Spinal cord (tissue), 10 donors: Measurements from ENCODE around the gene FOXD4L1. TPM values are rescaled to one million over a fixed set of nuclear protein-coding genes. Genes with fewer than 3 reads are reported as not detected.
"Not testable (repeated sequence)": the region's sequence is repeated elsewhere in the genome, so short reads cannot be mapped to it uniquely, and the experiment has no call there.

ENCODE experiments used
- DNase-seq, 6 donors: peaks; one replicate each; pipeline versions ENCODE4 v3.0.0 to v3.0.0-alpha.2; 2013 to 2015; ENCODE audit warnings: low spot score in 6 of 6, low read depth in 4 of 6
- H3K27ac ChIP-seq: one replicate; pipeline ENCODE4 v1.5.1; 2013; ENCODE audit warnings: low read depth, low read length, control low read depth
- H3K27me3 ChIP-seq: one replicate; pipeline ENCODE4 v1.6.1; 2013; ENCODE audit warnings: low read length; ENCODE audit not compliant: control insufficient read depth, insufficient read depth
- H3K36me3 ChIP-seq: one replicate; pipeline ENCODE4 v1.6.1; 2013; ENCODE audit warnings: low read length; ENCODE audit not compliant: control insufficient read depth, insufficient read depth
- H3K4me1 ChIP-seq: one replicate; pipeline ENCODE4 v1.6.1; 2013; ENCODE audit warnings: low read length; ENCODE audit not compliant: control insufficient read depth, insufficient read depth
- H3K4me3 ChIP-seq: one replicate; pipeline ENCODE4 v1.5.1; 2013; ENCODE audit warnings: low read depth, low read length, control low read depth
- H3K9me3 ChIP-seq: one replicate; pipeline ENCODE4 v1.6.1; 2013; ENCODE audit warnings: low read length; ENCODE audit not compliant: control insufficient read depth, insufficient read depth
- WGBS: methylation state at CpG from one replicate; pipeline ENCODE4 v1.1.5; 2013; ENCODE audit warnings: missing lambda C conversion rate; ENCODE audit not compliant: insufficient coverage; 5-methylcytosine and 5-hydroxymethylcytosine counted together
- long read RNA-seq, 4 donors: transcript quantifications; one replicate each; lab custom pipeline, GENCODE V29; 2026
- polyA plus RNA-seq, 2 donors: library from polyadenylated mRNA; unstranded; fragments of 120-200 nt; gene quantifications; one replicate each; pipeline ENCODE4 v1.2.1, GENCODE V29; 2013; ENCODE audit not compliant: insufficient read length in 2 of 2
- total RNA-seq, 2 donors: library from RNA; depleted of rRNA in 1 of 2; stranded (reverse); fragments of 120-200 nt in 1 of 2; fragments of >200 nt in 1 of 2; gene quantifications; one replicate each; pipeline versions ENCODE4 v1.2.3 to v1.2.4, GENCODE V29; 2013 to 2014
- donor health status: healthy.

The FOXD4L1 gene
- under 1 TPM; 0.10 to 0.17 TPM for total RNA-seq
- polyA plus RNA-seq = 1 to 10 TPM; 1.6 TPM
- long read RNA-seq, donor 1, partial matches to known transcripts = 0 of 1 reads
- long read RNA-seq, donor 1, other reads (novel, unspliced or antisense) = 0 of 1 reads
- long read RNA-seq, donor 2 = 0 reads
- long read RNA-seq, donor 3 = 0 reads
- long read RNA-seq, donor 4 = 0 reads

GRCh38 chr2:113498365-113498764 is at the start of gene FOXD4L1:
Gene FOXD4L1, plus strand, starts transcription at chr2:113498665. Its CDS starts 592 bp downstream, at chr2:113499257.
- Histone ChIP-seq H3K4me1 (peaks cover 17% of the 10 kb centered on the region), H3K27me3 (peaks cover 30% of the 10 kb centered on the region)
- not testable (repeated sequence) for H3K36me3 ChIP-seq, H3K27ac ChIP-seq, DNase-seq, H3K9me3 ChIP-seq, H3K4me3 ChIP-seq
- WGBS = no CpG with 5 or more reads among the region's 4 CpGs

DNA sequence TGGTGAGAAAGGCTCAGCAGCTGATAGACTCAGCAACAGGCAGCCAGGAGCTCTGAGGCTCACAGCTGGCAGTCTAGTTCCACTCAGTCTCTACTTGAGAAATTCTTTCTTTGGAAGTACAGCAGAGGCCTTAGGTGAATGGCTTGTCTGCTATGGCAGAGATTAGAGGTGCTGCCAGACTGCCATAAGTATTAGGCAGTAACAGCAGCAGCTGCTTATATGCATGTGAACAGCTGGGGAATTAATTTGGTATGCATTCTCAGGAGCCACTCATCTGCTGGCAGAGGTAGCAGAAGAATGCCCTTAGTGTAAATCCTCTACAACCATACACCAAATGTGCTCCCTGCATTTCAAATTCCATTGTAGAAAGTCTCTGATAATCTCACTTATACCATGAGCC is 32.7 kb upstream of the FOXD4L1 start:
- not testable (repeated sequence) for H3K4me1 ChIP-seq, H3K9me3 ChIP-seq, H3K4me3 ChIP-seq, DNase-seq, H3K36me3 ChIP-seq, H3K27ac ChIP-seq, H3K27me3 ChIP-seq

GRCh38 chr2:113476688-113477368 is 21.6 kb upstream of the FOXD4L1 start:
- H3K27me3 ChIP-seq, DNase-seq, H3K4me3 ChIP-seq, H3K9me3 ChIP-seq, H3K4me1 ChIP-seq, H3K36me3 ChIP-seq, H3K27ac ChIP-seq: not testable (repeated sequence)
- WGBS = no CpG with 5 or more reads among the region's 24 CpGs

GRCh38 chr2:113496527-113496926 is 1.9 kb upstream of the FOXD4L1 start:
- H3K9me3 ChIP-seq, H3K36me3 ChIP-seq, DNase-seq, H3K27ac ChIP-seq, H3K4me1 ChIP-seq, H3K4me3 ChIP-seq: not testable (repeated sequence)
- peaks cover 15% of the 10 kb centered on the region for H3K27me3 ChIP-seq
- WGBS = no CpG with 5 or more reads among the region's 13 CpGs

DNA sequence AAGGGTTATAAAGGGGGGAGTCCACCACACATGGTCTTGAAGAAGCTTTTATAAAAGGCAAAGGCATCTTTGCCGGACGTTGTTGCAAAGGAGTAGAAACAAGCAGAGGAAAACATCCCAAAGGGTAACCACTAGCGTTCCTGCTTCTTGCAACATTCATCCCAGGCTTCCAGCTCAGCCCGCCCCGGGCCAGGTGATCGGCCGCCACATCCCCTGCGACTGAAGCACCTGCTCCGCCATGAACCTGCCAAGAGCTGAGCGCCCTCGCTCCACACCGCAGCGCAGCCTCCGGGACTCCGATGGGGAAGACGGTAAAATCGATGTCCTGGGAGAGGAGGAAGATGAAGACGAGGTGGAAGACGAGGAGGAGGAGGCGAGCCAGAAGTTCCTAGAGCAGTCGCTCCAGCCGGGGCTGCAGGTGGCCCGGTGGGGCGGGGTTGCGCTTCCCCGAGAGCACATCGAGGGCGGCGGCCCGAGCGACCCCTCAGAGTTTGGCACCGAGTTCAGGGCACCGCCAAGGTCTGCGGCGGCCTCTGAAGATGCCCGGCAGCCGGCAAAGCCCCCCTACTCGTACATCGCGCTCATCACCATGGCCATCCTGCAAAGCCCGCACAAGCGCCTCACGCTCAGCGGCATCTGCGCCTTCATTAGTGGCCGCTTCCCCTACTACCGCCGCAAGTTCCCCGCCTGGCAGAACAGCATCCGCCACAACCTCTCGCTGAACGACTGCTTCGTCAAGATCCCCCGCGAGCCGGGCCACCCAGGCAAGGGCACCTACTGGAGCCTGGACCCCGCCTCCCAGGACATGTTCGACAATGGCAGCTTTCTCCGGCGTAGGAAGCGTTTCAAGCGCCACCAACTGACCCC is 787 bp downstream of the FOXD4L1 start:
- not testable (repeated sequence) for H3K36me3 ChIP-seq, H3K27ac ChIP-seq, H3K9me3 ChIP-seq, DNase-seq, H3K4me3 ChIP-seq
- Histone ChIP-seq H3K4me1 (peaks cover 21% of the 10 kb centered on the region), H3K27me3 (peaks cover 37% of the 10 kb centered on the region)
- WGBS = no CpG with 5 or more reads among the region's 62 CpGs

GRCh38 chr2:113499886-113500722 is 1.6 kb downstream of the FOXD4L1 start:
- H3K36me3 ChIP-seq, H3K27ac ChIP-seq, DNase-seq, H3K4me3 ChIP-seq, H3K9me3 ChIP-seq: not testable (repeated sequence)
- peaks cover 40% of the 10 kb centered on the region for H3K27me3 ChIP-seq
- H3K4me1 ChIP-seq = peaks cover 21% of the 10 kb centered on the region
- no CpG with 5 or more reads among the region's 56 CpGs for WGBS

DNA sequence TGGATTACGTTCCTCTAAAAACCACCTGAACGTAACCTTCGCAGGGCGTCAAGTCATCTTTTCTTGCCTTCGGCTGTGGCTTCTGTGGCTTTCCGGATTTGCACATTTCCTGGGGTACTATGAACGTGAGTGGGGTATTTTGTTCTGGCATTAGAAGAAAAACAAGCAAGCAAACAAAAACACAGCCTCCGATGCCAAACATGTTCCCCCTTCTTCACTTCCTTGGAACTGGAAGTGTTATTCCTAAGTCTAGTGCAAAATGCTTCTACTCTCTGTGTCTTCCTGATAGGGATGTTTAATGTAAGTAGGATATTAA is 2.2 kb downstream of the FOXD4L1 start:
- H3K27ac ChIP-seq, H3K9me3 ChIP-seq, H3K4me3 ChIP-seq, H3K36me3 ChIP-seq, DNase-seq: not testable (repeated sequence)
- peaks cover 42% of the 10 kb centered on the region for H3K27me3 ChIP-seq
- peaks cover 21% of the 10 kb centered on the region for H3K4me1 ChIP-seq
- WGBS = no CpG with 5 or more reads among the region's 8 CpGs

- H3K27ac ChIP-seq, H3K9me3 ChIP-seq, H3K36me3 ChIP-seq: not testable (repeated sequence)
- peak overlapping the region; percentile 26 for H3K4me3 ChIP-seq
- H3K4me1 ChIP-seq = peaks cover 21% of the 10 kb centered on the region
- DNase-seq = peak in 1 of 6 donors; percentile 10
- WGBS = no CpG with 5 or more reads among the region's 73 CpGs
- H3K27me3 ChIP-seq = peaks cover 42% of the 10 kb centered on the region
Observed at GRCh38 chr2:113502216-113503093, 4.0 kb downstream of the FOXD4L1 start.
